ENCODE data around the gene BBC3. TPM values are rescaled to one million over a fixed set of nuclear protein-coding genes. Genes with fewer than 3 reads are reported as not detected.

The BBC3 gene
- polyA plus RNA-seq, 1 donor from 2014 or later: 15.6 TPM

- no peaks in the 10 kb centered on the region for H3K9me2 ChIP-seq (ENCODE audit: insufficient read depth, low read length)
- TF ChIP-seq EP300 (conservative IDR thresholded peaks at IDR 0.05; ENCODE audit: poor library complexity, severe bottlenecking): no peak
- no peaks in the 10 kb centered on the region for H3K79me2 ChIP-seq (replicated peaks; ENCODE audit: insufficient read depth, low read length)
- H3K27me3 ChIP-seq (ENCODE audit: insufficient read depth, low read depth, low read length): no peaks in the 10 kb centered on the region
- H3K9me3 ChIP-seq (ENCODE audit: low read length): no peaks in the 10 kb centered on the region
- no peak overlapping the region for H3K4me2 ChIP-seq (ENCODE audit: low read length)
- no peak overlapping the region for H3K9ac ChIP-seq (ENCODE audit: low read length)
- no peak overlapping the region for H3K4me3 ChIP-seq (ENCODE audit: low read length)
- H3K27ac ChIP-seq (ENCODE audit: low read length): no peak overlapping the region
- no peaks in the 10 kb centered on the region for H3F3A ChIP-seq (ENCODE audit: insufficient read depth, low read length, poor library complexity, severe bottlenecking)
- no peaks in the 10 kb centered on the region for H4K20me1 ChIP-seq (ENCODE audit: insufficient read depth)
- H3K36me3 ChIP-seq (ENCODE audit: insufficient read depth, low read length): no peaks in the 10 kb centered on the region
- H2AFZ ChIP-seq (ENCODE audit: low read depth, low read length): no peak overlapping the region
Measured at GRCh38 chr19:47236072-47236675, 5.2 kb upstream of the BBC3 start.

GRCh38 chr19:47232422-47233211 lies 1.6 kb upstream of the BBC3 start:
- Histone ChIP-seq H3K36me3 (ENCODE audit: insufficient read depth, low read length) (no peaks in the 10 kb centered on the region), H3K27me3 (ENCODE audit: insufficient read depth, low read depth, low read length) (no peaks in the 10 kb centered on the region), H3K4me3 (ENCODE audit: low read length) (no peak overlapping the region), H3K4me2 (ENCODE audit: low read length) (no peak overlapping the region), H3K27ac (ENCODE audit: low read length) (no peak overlapping the region), H3K9me2 (ENCODE audit: insufficient read depth, low read length) (no peaks in the 10 kb centered on the region), H2AFZ (ENCODE audit: low read depth, low read length) (no peak overlapping the region), H3F3A (ENCODE audit: insufficient read depth, low read length, poor library complexity, severe bottlenecking) (no peaks in the 10 kb centered on the region), H3K9me3 (ENCODE audit: low read length) (no peaks in the 10 kb centered on the region), H3K9ac (ENCODE audit: low read length) (no peak overlapping the region), H4K20me1 (ENCODE audit: insufficient read depth) (no peaks in the 10 kb centered on the region), H3K79me2 (replicated peaks; ENCODE audit: insufficient read depth, low read length) (no peaks in the 10 kb centered on the region)
- TF ChIP-seq TAF1 (IDR thresholded peaks at IDR 0.05; ENCODE audit: low read depth) (no peak), CTCF (IDR thresholded peaks at IDR 0.05; ENCODE audit: poor library complexity, severe bottlenecking) (no peak), RAD21 (conservative IDR thresholded peaks at IDR 0.05) (no peak), SMC3 (conservative IDR thresholded peaks at IDR 0.05; ENCODE audit: poor library complexity) (no peak), POLR2AphosphoS5 (IDR thresholded peaks at IDR 0.05) (no peak), REST (IDR thresholded peaks at IDR 0.05; ENCODE audit: borderline replicate concordance) (no peak), EP300 (conservative IDR thresholded peaks at IDR 0.05; ENCODE audit: poor library complexity, severe bottlenecking) (no peak), EZH2 (IDR thresholded peaks at IDR 0.05; ENCODE audit: borderline replicate concordance, insufficient read depth, low read length, poor library complexity, severe bottlenecking) (no peak)

All from neural cell (in vitro differentiated cells).